Duodenal mucosa (tissue), 2 donors: ENCODE results near the gene ZNF615.
"Not testable (repeated sequence)": the region's sequence is repeated elsewhere in the genome, so short reads cannot be mapped to it uniquely, and the experiment has no call there.

Experiments
- H3K27ac ChIP-seq: one replicate; pipeline ENCODE4 v1.7.0; 2013; ENCODE audit warnings: low read depth, low read length
- H3K27me3 ChIP-seq, 2 donors: one replicate each; pipeline ENCODE4 v1.7.0; 2013; ENCODE audit warnings: low read length in 2 of 2, control low read depth in 1 of 2; ENCODE audit not compliant: insufficient read depth in 2 of 2, control insufficient read depth in 1 of 2
- H3K36me3 ChIP-seq, 2 donors: one replicate each; pipeline ENCODE4 v1.7.0; 2013; ENCODE audit warnings: low read length in 2 of 2, control low read depth in 1 of 2; ENCODE audit not compliant: insufficient read depth in 2 of 2, control insufficient read depth in 1 of 2
- H3K4me1 ChIP-seq, 2 donors: one replicate each; pipeline ENCODE4 v1.7.0; 2013; ENCODE audit warnings: low read length in 2 of 2, control low read depth in 1 of 2; ENCODE audit not compliant: insufficient read depth in 2 of 2, control insufficient read depth in 1 of 2
- H3K4me3 ChIP-seq, 2 donors: one replicate each; pipeline ENCODE4 v1.7.0; 2013; ENCODE audit warnings: low read length in 2 of 2, low read depth in 1 of 2
- H3K9ac ChIP-seq, 2 donors: one replicate each; pipeline ENCODE4 v1.7.0; 2013; ENCODE audit warnings: low read length in 2 of 2, low read depth in 1 of 2
- H3K9me3 ChIP-seq, 2 donors: one replicate each; pipeline ENCODE4 v1.7.0; 2013; ENCODE audit warnings: low read length in 2 of 2, control low read depth in 1 of 2; ENCODE audit not compliant: control insufficient read depth in 1 of 2

ZNF615 gene

GRCh38 chr19:52007806-52008557, at the start of gene ZNF615:
Gene ZNF615 (minus strand): TSS chr19:52008211. CDS start chr19:52003711, 4,500 bp downstream.
- Histone ChIP-seq H3K27ac (peak within 1 kb of the TSS; percentile 72), H3K9me3 (peaks cover 19 to 29% of the 10 kb centered on the region in 2 donors), H3K4me3 (peak within 1 kb of the TSS; percentile 96 to 99), H3K9ac (peak within 1 kb of the TSS; percentile 84 to 87), H3K27me3 (no peaks in the 10 kb centered on the region), H3K36me3 (peaks cover 6 to 16% of the 10 kb centered on the region in 2 donors), H3K4me1 (peaks cover 5 to 6% of the 10 kb centered on the region in 2 donors)

DNA sequence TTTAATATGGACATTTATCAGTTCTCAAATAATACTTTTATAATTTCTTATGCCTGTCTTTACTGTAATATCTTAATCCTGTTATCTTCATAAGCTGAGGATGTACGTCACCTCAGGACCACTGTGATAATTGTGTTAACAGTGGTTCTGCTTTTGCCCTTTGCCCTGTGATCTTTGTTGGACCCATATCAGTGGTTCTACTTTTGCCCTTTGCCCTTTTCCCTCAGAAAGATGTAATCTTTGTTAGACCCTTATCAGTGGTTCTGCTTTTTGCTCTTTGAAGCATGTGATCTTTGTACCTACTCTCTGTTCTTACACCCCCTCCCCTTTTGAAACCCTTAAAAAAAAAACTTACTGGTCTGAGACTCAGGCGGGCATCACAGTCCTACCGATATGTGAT, 48.5 kb upstream of the ZNF615 start:
- H3K36me3 ChIP-seq, H3K27me3 ChIP-seq, H3K4me3 ChIP-seq, H3K9ac ChIP-seq, H3K4me1 ChIP-seq, H3K27ac ChIP-seq: not testable (repeated sequence)
- H3K9me3 ChIP-seq: peaks cover 45 to 61% of the 10 kb centered on the region in 2 donors

DNA sequence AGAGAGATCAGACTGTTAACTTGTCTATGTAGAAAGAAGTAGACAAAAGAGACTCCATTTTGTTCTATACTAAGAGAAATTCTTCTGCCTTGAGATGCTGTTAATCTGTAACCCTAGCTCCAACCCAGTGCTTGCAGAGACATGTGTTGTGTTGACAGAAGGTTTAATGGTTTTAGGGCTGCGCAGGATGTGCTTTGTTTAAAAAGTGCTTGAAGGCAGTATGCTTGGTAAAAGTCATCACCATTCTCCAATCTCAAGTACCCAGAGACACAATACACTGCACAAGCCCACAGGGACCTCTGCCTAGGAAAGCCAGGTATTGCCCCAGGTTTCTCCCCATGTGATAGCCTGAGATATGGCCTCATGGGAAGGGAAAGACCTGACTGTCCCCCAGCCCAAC, 43.7 kb upstream of the ZNF615 start:
- H3K27ac ChIP-seq, H3K4me1 ChIP-seq, H3K9ac ChIP-seq, H3K36me3 ChIP-seq, H3K27me3 ChIP-seq, H3K4me3 ChIP-seq: not testable (repeated sequence)
- H3K9me3 ChIP-seq: peaks cover 20 to 33% of the 10 kb centered on the region in 2 donors

- peak within 1 kb of the TSS; percentile 94 for H3K27ac ChIP-seq
- peaks cover 0 to 10% of the 10 kb centered on the region in 2 donors for H3K36me3 ChIP-seq
- no peaks in the 10 kb centered on the region for H3K4me1 ChIP-seq
- H3K9me3 ChIP-seq: peaks cover 24 to 44% of the 10 kb centered on the region in 2 donors
- peak within 1 kb of the TSS; percentile 86 for H3K4me3 ChIP-seq
- H3K9ac ChIP-seq: peak within 1 kb of the TSS; percentile 67 to 84
- H3K27me3 ChIP-seq: no peaks in the 10 kb centered on the region
Measured at GRCh38 chr19:52048555-52049501, 40.8 kb upstream of the ZNF615 start, which contains the start of gene ZNF432. Gene ZNF432 (minus strand): TSS chr19:52048838. CDS start chr19:52046868, 1,970 bp downstream.

GRCh38 chr19:52039169-52039568, 31.2 kb upstream of the ZNF615 start:
- Histone ChIP-seq H3K9ac (no peak overlapping the region), H3K27me3 (no peaks in the 10 kb centered on the region), H3K4me1 (no peaks in the 10 kb centered on the region), H3K9me3 (peaks cover 61 to 72% of the 10 kb centered on the region in 2 donors), H3K27ac (no peak overlapping the region), H3K4me3 (peak overlapping the region in 1 of 2 donors; percentile 3), H3K36me3 (peaks cover 68 to 85% of the 10 kb centered on the region in 2 donors)

DNA sequence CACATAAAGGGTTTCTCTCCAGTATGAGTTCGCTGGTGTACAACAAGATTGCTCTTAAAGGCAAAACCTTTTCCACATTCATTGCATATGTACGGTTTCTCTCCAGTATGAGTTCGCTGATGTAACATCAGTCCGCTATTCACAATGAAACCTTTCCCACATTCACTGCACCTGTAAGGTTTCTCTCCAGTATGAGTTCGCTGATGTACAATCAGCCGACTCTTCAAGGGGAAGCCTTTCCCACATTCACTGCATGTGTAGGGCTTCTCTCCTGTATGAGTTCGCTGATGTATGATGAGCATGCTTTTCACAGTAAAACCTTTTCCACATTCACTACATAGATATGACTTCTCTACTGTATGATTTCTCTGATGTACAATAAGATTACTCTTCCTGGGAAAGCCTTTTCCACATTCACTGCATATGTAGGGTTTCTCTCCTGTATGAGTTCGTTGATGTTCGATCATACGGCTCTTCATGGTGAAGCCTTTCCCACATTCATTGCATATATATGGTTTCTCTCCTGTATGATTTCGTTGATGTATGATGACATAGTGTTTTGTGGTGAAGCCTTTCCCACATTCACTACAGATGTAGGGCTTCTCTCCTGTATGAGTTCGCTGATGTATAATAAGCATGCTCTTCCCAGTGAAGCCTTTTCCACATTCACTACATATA, 26.2 kb upstream of the ZNF615 start:
- Histone ChIP-seq H3K4me1 (peaks cover 0 to under 1% of the 10 kb centered on the region in 2 donors), H3K9ac (no peak overlapping the region), H3K27me3 (no peaks in the 10 kb centered on the region), H3K27ac (no peak overlapping the region), H3K9me3 (peaks cover 69 to 90% of the 10 kb centered on the region in 2 donors), H3K36me3 (peaks cover 55 to 58% of the 10 kb centered on the region in 2 donors), H3K4me3 (peak overlapping the region; percentile 20 to 40)

DNA sequence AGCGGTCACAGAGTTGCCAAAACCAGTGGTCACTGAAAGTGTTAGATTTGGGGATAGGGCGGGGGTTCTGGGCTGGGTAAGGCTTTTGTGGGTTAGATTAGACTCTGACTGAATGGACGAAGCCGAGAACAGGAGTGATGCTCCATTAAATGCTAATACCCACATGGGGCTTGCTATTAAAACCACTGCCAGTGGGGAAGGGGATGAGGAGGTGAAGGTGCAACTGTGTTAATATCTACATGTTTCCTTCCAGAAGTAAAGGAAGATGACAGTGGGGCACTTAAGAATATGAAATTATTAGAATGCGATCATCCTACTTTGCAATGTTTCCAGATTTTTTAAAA, 20.7 kb upstream of the ZNF615 start:
- Histone ChIP-seq H3K9me3 (peaks cover 38 to 68% of the 10 kb centered on the region in 2 donors), H3K27me3 (no peaks in the 10 kb centered on the region), H3K36me3 (peaks cover 26% of the 10 kb centered on the region in 2 donors), H3K4me3 (peak overlapping the region; percentile 80 to 97), H3K9ac (peak overlapping the region; percentile 79 to 94), H3K27ac (peak overlapping the region; percentile 91), H3K4me1 (peaks cover 9 to 12% of the 10 kb centered on the region in 2 donors)

DNA sequence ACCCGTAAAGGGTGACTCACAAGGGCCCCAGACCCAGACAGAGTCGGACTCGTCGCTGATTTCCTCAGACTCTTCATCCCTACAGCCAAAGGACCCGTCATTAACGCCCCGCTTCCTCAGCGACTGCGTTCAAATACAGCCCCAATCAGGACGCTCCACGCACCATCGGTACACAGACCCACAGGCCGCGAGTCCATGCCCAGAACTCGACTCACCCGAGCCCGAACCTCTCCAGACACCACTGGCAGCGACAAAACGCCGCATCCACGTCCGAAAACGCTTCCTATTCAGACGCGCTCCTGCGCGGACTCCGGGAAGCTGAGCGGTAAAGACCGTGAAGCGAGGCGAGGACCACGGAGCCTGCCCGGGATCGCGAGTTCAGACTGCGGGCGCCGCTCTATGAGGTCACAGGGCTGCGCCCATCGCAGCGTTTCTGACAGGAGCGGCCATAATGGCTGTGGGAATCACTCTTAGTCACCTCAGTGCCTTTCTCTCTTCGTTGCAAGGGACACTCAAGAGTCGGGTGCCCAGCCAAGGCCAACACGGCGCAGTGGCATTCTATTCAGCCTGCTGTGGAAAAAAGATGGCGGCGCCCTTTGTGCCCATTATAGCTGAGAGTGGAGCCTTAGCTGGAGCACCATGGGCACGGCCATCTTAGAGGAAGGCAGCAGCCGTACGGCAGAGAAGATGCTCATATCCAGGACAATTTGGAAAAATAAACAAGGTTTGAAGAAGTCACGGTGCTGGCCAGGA, 20.2 kb upstream of the ZNF615 start, which contains the start of gene ZNF614:
TSS of gene ZNF614 (minus strand) at position 353 of the 753 bp plus-strand sequence. CDS start 2,634 bp downstream, outside the sequence.
- H3K27me3 ChIP-seq: no peaks in the 10 kb centered on the region
- peaks cover 9 to 12% of the 10 kb centered on the region in 2 donors for H3K4me1 ChIP-seq
- H3K27ac ChIP-seq: peak within 1 kb of the TSS; percentile 91
- peak within 1 kb of the TSS; percentile 79 to 94 for H3K9ac ChIP-seq
- H3K4me3 ChIP-seq: peak within 1 kb of the TSS; percentile 80 to 97
- peaks cover 37 to 68% of the 10 kb centered on the region in 2 donors for H3K9me3 ChIP-seq
- peaks cover 26 to 30% of the 10 kb centered on the region in 2 donors for H3K36me3 ChIP-seq
